ENCODE data around the gene NTF3. TPM values are rescaled to one million over a fixed set of nuclear protein-coding genes. Genes with fewer than 3 reads are reported as not detected.
A peak's percentile ranks its signal among the peaks of the same experiment; 100 is the strongest.

The NTF3 gene
- total RNA-seq, 1 experiment from 2014 or later, result not detected

GRCh38 chr12:5428332-5429221, 3.3 kb upstream of the NTF3 start:
- no peaks in the 10 kb centered on the region for H3K4me1 ChIP-seq (ENCODE audit: low read length)
- no peaks in the 10 kb centered on the region for H3K9me2 ChIP-seq (replicated peaks; ENCODE audit: insufficient read depth, low read length)
- DNase-seq, result peak; percentile 62
- no peak overlapping the region for H2AFZ ChIP-seq (ENCODE audit: low read length)
- H3K79me2 ChIP-seq (ENCODE audit: low read length), result no peaks in the 10 kb centered on the region
- no peaks in the 10 kb centered on the region for H3K27me3 ChIP-seq (ENCODE audit: low read length)
- H3K9me3 ChIP-seq (ENCODE audit: low read length), result no peaks in the 10 kb centered on the region
- no peaks in the 10 kb centered on the region for H4K20me1 ChIP-seq (ENCODE audit: insufficient read depth, low read depth, low read length)
- H3K36me3 ChIP-seq (ENCODE audit: insufficient read depth, low read length), result no peaks in the 10 kb centered on the region
- no peak overlapping the region for H3K4me2 ChIP-seq (ENCODE audit: low read depth, low read length, poor library complexity, severe bottlenecking)
- no peak overlapping the region for H3K9ac ChIP-seq (ENCODE audit: low read length)
- H3K27ac ChIP-seq (ENCODE audit: low read length), result no peak overlapping the region
- no peak overlapping the region for H3K4me3 ChIP-seq (ENCODE audit: low read length)

GRCh38 chr12:5429741-5430557, 2.0 kb upstream of the NTF3 start:
- H3K36me3 ChIP-seq (ENCODE audit: insufficient read depth, low read length), result no peaks in the 10 kb centered on the region
- no peak overlapping the region for H3K4me2 ChIP-seq (ENCODE audit: low read depth, low read length, poor library complexity, severe bottlenecking)
- no peaks in the 10 kb centered on the region for H3K4me1 ChIP-seq (ENCODE audit: low read length)
- no peaks in the 10 kb centered on the region for H3K27me3 ChIP-seq (ENCODE audit: low read length)
- no peaks in the 10 kb centered on the region for H3K9me2 ChIP-seq (replicated peaks; ENCODE audit: insufficient read depth, low read length)
- no peaks in the 10 kb centered on the region for H4K20me1 ChIP-seq (ENCODE audit: insufficient read depth, low read depth, low read length)
- no peak overlapping the region for H2AFZ ChIP-seq (ENCODE audit: low read length)
- H3K4me3 ChIP-seq (ENCODE audit: low read length), result no peak overlapping the region
- no peak for DNase-seq
- no peak overlapping the region for H3K27ac ChIP-seq (ENCODE audit: low read length)
- no peak overlapping the region for H3K9ac ChIP-seq (ENCODE audit: low read length)
- no peaks in the 10 kb centered on the region for H3K9me3 ChIP-seq (ENCODE audit: low read length)
- no peaks in the 10 kb centered on the region for H3K79me2 ChIP-seq (ENCODE audit: low read length)

GRCh38 chr12:5430641-5431603, 986 bp upstream of the NTF3 start:
- Histone ChIP-seq H3K27ac (ENCODE audit: low read length) (no peak overlapping the region), H3K9me2 (replicated peaks; ENCODE audit: insufficient read depth, low read length) (no peaks in the 10 kb centered on the region), H4K20me1 (ENCODE audit: insufficient read depth, low read depth, low read length) (no peaks in the 10 kb centered on the region), H3K4me2 (ENCODE audit: low read depth, low read length, poor library complexity, severe bottlenecking) (no peak overlapping the region), H3K27me3 (ENCODE audit: low read length) (no peaks in the 10 kb centered on the region), H3K4me1 (ENCODE audit: low read length) (no peaks in the 10 kb centered on the region), H2AFZ (ENCODE audit: low read length) (no peak overlapping the region), H3K9ac (ENCODE audit: low read length) (no peak overlapping the region), H3K79me2 (ENCODE audit: low read length) (no peaks in the 10 kb centered on the region), H3K9me3 (ENCODE audit: low read length) (no peaks in the 10 kb centered on the region), H3K4me3 (ENCODE audit: low read length) (no peak overlapping the region), H3K36me3 (ENCODE audit: insufficient read depth, low read length) (no peaks in the 10 kb centered on the region)
- DNase-seq, result no peak

- H3K27me3 ChIP-seq (ENCODE audit: low read length), result no peaks in the 10 kb centered on the region
- H3K79me2 ChIP-seq (ENCODE audit: low read length), result no peaks in the 10 kb centered on the region
- no peak overlapping the region for H3K27ac ChIP-seq (ENCODE audit: low read length)
- no peaks in the 10 kb centered on the region for H3K36me3 ChIP-seq (ENCODE audit: insufficient read depth, low read length)
- H3K4me2 ChIP-seq (ENCODE audit: low read depth, low read length, poor library complexity, severe bottlenecking), result no peak overlapping the region
- H3K4me1 ChIP-seq (ENCODE audit: low read length), result no peaks in the 10 kb centered on the region
- H3K9ac ChIP-seq (ENCODE audit: low read length), result no peak overlapping the region
- H4K20me1 ChIP-seq (ENCODE audit: insufficient read depth, low read depth, low read length), result no peaks in the 10 kb centered on the region
- DNase-seq, result no peak
- H3K4me3 ChIP-seq (ENCODE audit: low read length), result no peak overlapping the region
- no peaks in the 10 kb centered on the region for H3K9me3 ChIP-seq (ENCODE audit: low read length)
- no peaks in the 10 kb centered on the region for H3K9me2 ChIP-seq (replicated peaks; ENCODE audit: insufficient read depth, low read length)
- H2AFZ ChIP-seq (ENCODE audit: low read length), result no peak overlapping the region
These were observed 1.4 kb downstream of the NTF3 start for GRCh38 chr12:5433081-5433844.

GRCh38 chr12:5433845-5434646, 2.1 kb downstream of the NTF3 start:
- Histone ChIP-seq H3K36me3 (ENCODE audit: insufficient read depth, low read length) (no peaks in the 10 kb centered on the region), H4K20me1 (ENCODE audit: insufficient read depth, low read depth, low read length) (no peaks in the 10 kb centered on the region), H2AFZ (ENCODE audit: low read length) (no peak overlapping the region), H3K27me3 (ENCODE audit: low read length) (no peaks in the 10 kb centered on the region), H3K4me1 (ENCODE audit: low read length) (no peaks in the 10 kb centered on the region), H3K79me2 (ENCODE audit: low read length) (no peaks in the 10 kb centered on the region), H3K9me3 (ENCODE audit: low read length) (no peaks in the 10 kb centered on the region), H3K4me2 (ENCODE audit: low read depth, low read length, poor library complexity, severe bottlenecking) (no peak overlapping the region), H3K9me2 (replicated peaks; ENCODE audit: insufficient read depth, low read length) (no peaks in the 10 kb centered on the region), H3K9ac (ENCODE audit: low read length) (no peak overlapping the region), H3K4me3 (ENCODE audit: low read length) (no peak overlapping the region), H3K27ac (ENCODE audit: low read length) (no peak overlapping the region)
- DNase-seq, result no peak

GRCh38 chr12:5434647-5435560, 3.0 kb downstream of the NTF3 start:
- no peaks in the 10 kb centered on the region for H3K4me1 ChIP-seq (ENCODE audit: low read length)
- H3K9me2 ChIP-seq (replicated peaks; ENCODE audit: insufficient read depth, low read length), result no peaks in the 10 kb centered on the region
- H3K36me3 ChIP-seq (ENCODE audit: insufficient read depth, low read length), result no peaks in the 10 kb centered on the region
- H3K4me3 ChIP-seq (ENCODE audit: low read length), result no peak overlapping the region
- no peak overlapping the region for H3K4me2 ChIP-seq (ENCODE audit: low read depth, low read length, poor library complexity, severe bottlenecking)
- no peaks in the 10 kb centered on the region for H3K9me3 ChIP-seq (ENCODE audit: low read length)
- no peak overlapping the region for H3K27ac ChIP-seq (ENCODE audit: low read length)
- H2AFZ ChIP-seq (ENCODE audit: low read length), result no peak overlapping the region
- H3K79me2 ChIP-seq (ENCODE audit: low read length), result no peaks in the 10 kb centered on the region
- H3K27me3 ChIP-seq (ENCODE audit: low read length), result no peaks in the 10 kb centered on the region
- H4K20me1 ChIP-seq (ENCODE audit: insufficient read depth, low read depth, low read length), result no peaks in the 10 kb centered on the region
- DNase-seq, result no peak
- H3K9ac ChIP-seq (ENCODE audit: low read length), result no peak overlapping the region
